Mesenchymal stem cell (in vitro differentiated cells and primary cell): ENCODE results near the gene NEGR1.
A peak's percentile ranks its signal among the peaks of the same experiment; 100 is the strongest.

Experiments used
- DNase-seq: peaks from one replicate; pipeline ENCODE4 v3.0.0-alpha.2; 2013
- H2AFZ ChIP-seq: one replicate; pipeline ENCODE4 v1.6.1; 2013; ENCODE audit warnings: low read depth, mild to moderate bottlenecking, control low read depth, inconsistent platforms, low read length, moderate library complexity
- H2AK5ac ChIP-seq: 2 replicates; pipeline ENCODE4 v1.6.1; 2013; ENCODE audit warnings: low read length, moderate library complexity, mild to moderate bottlenecking, inconsistent platforms; ENCODE audit not compliant: severe bottlenecking
- H2BK120ac ChIP-seq: one replicate; pipeline ENCODE4 v1.6.1; 2013; ENCODE audit warnings: low read depth, mild to moderate bottlenecking, inconsistent platforms, low read length, moderate library complexity
- H2BK12ac ChIP-seq, 2 experiments: one replicate each; pipeline ENCODE4 v1.6.1; 2013; ENCODE audit warnings: inconsistent platforms in 2 of 2, low read length in 2 of 2, mild to moderate bottlenecking in 2 of 2, moderate library complexity in 2 of 2, control low read depth in 1 of 2
- H2BK15ac ChIP-seq: one replicate; pipeline ENCODE4 v1.6.1; 2013; ENCODE audit warnings: mild to moderate bottlenecking, low read depth, inconsistent platforms; ENCODE audit not compliant: poor library complexity, severe bottlenecking
- H2BK5ac ChIP-seq: 2 replicates; pipeline ENCODE4 v1.6.1; 2013; ENCODE audit warnings: low read depth, mild to moderate bottlenecking, low read length, control low read depth, inconsistent platforms; ENCODE audit not compliant: poor library complexity, severe bottlenecking
- H3K14ac ChIP-seq, 2 experiments: one replicate each; pipeline ENCODE4 v1.6.1; 2013; ENCODE audit warnings: inconsistent platforms in 2 of 2, low read length in 2 of 2, control low read depth in 1 of 2, mild to moderate bottlenecking in 1 of 2, moderate library complexity in 1 of 2
- H3K18ac ChIP-seq, 2 experiments: one replicate each; pipeline ENCODE4 v1.6.1; 2013; ENCODE audit warnings: inconsistent platforms in 2 of 2, low read length in 2 of 2, control low read depth in 1 of 2, low read depth in 1 of 2, mild to moderate bottlenecking in 1 of 2
- H3K23ac ChIP-seq, 2 experiments: one replicate each; pipeline ENCODE4 v1.6.1; 2013; ENCODE audit warnings: inconsistent platforms in 2 of 2, low read length in 2 of 2, mild to moderate bottlenecking in 2 of 2, moderate library complexity in 2 of 2, control low read depth in 1 of 2
- H3K27ac ChIP-seq: 2 replicates; pipeline ENCODE4 v1.5.1; 2013; ENCODE audit warnings: mild to moderate bottlenecking, moderate library complexity, low read length, control low read depth, inconsistent platforms; ENCODE audit not compliant: poor library complexity, severe bottlenecking
- H3K27me3 ChIP-seq, 2 experiments: 2 replicates each; pipeline versions ENCODE4 v1.6.1 to v1.7.0; 2013; ENCODE audit warnings: low read length in 2 of 2, mild to moderate bottlenecking in 2 of 2, moderate library complexity in 2 of 2, control low read depth in 1 of 2, inconsistent platforms in 1 of 2; ENCODE audit not compliant: control insufficient read depth in 1 of 2, insufficient read depth in 1 of 2
- H3K36me3 ChIP-seq, 2 experiments: 2 replicates each; pipeline versions ENCODE4 v1.6.1 to v1.7.0; 2013; ENCODE audit warnings: low read length in 2 of 2, control low read depth in 1 of 2, inconsistent platforms in 1 of 2, low read depth in 1 of 2, mild to moderate bottlenecking in 1 of 2; ENCODE audit not compliant: insufficient read depth in 2 of 2, control insufficient read depth in 1 of 2
- H3K4ac ChIP-seq, 2 experiments: one replicate each; pipeline ENCODE4 v1.6.1; 2013; ENCODE audit warnings: inconsistent platforms in 2 of 2, low read length in 2 of 2, mild to moderate bottlenecking in 2 of 2, moderate library complexity in 2 of 2, control low read depth in 1 of 2, low read depth in 1 of 2
- H3K4me1 ChIP-seq: 2 replicates; pipeline ENCODE4 v1.6.1; 2013; ENCODE audit warnings: low read depth, low read length, control low read depth; ENCODE audit not compliant: control insufficient read depth, insufficient read depth
- H3K4me2 ChIP-seq: 2 replicates; pipeline ENCODE4 v1.6.1; 2013; ENCODE audit warnings: low read length, mild to moderate bottlenecking, inconsistent platforms; ENCODE audit not compliant: poor library complexity, severe bottlenecking
- H3K4me3 ChIP-seq, 2 experiments: 2 replicates each; pipeline versions ENCODE4 v1.5.1 to v1.7.0; 2013; ENCODE audit warnings: low read length in 2 of 2, mild to moderate bottlenecking in 2 of 2, control low read depth in 1 of 2, low read depth in 1 of 2; ENCODE audit not compliant: insufficient read depth in 1 of 2
- H3K79me1 ChIP-seq: replicated peaks from 2 replicates; pipeline ENCODE4 v1.6.1; 2013; ENCODE audit warnings: mild to moderate bottlenecking, control low read depth, low read length, inconsistent platforms; ENCODE audit not compliant: poor library complexity, severe bottlenecking
- H3K9ac ChIP-seq: 2 replicates; pipeline ENCODE4 v1.7.0; 2013; ENCODE audit warnings: mild to moderate bottlenecking, low read length, moderate library complexity
- H3K9me3 ChIP-seq: 2 replicates; pipeline ENCODE4 v1.7.0; 2013; ENCODE audit warnings: mild to moderate bottlenecking, low read length; ENCODE audit not compliant: control insufficient read depth
- H4K8ac ChIP-seq: one replicate; pipeline ENCODE4 v1.6.1; 2013; ENCODE audit warnings: inconsistent platforms, mild to moderate bottlenecking, low read length, moderate library complexity
- H4K91ac ChIP-seq: one replicate; pipeline ENCODE4 v1.6.1; 2013; ENCODE audit warnings: mild to moderate bottlenecking, low read length, inconsistent platforms
- WGBS: methylation state at CpG from one replicate; pipeline ENCODE4 v1.1.7; 2013; ENCODE audit warnings: mixed read lengths; 5-methylcytosine and 5-hydroxymethylcytosine counted together

Gene NEGR1

GRCh38 chr1:72010094-72010431 is 272.3 kb downstream of the NEGR1 start:
- Histone ChIP-seq H3K27ac (no peak overlapping the region), H3K4me2 (no peak overlapping the region), H2AFZ (no peak overlapping the region), H3K36me3 (no peaks in the 10 kb centered on the region), H4K91ac (no peak overlapping the region), H3K4me1 (no peaks in the 10 kb centered on the region), H2BK12ac (no peak overlapping the region), H3K79me1 (peaks cover 9% of the 10 kb centered on the region), H3K18ac (no peak overlapping the region), H3K14ac (no peak overlapping the region), H3K27me3 (no peaks in the 10 kb centered on the region), H3K23ac (no peak overlapping the region), H3K9me3 (no peaks in the 10 kb centered on the region), H2AK5ac (no peak overlapping the region), H3K4me3 (no peak overlapping the region), H3K9ac (no peak overlapping the region), H4K8ac (no peak overlapping the region), H2BK15ac (no peak overlapping the region), H2BK120ac (no peak overlapping the region), H2BK5ac (no peak overlapping the region), H3K4ac (no peak overlapping the region)
- WGBS, result 96% methylated on average over 3 of the region's 3 CpGs
- no peak for DNase-seq

DNA sequence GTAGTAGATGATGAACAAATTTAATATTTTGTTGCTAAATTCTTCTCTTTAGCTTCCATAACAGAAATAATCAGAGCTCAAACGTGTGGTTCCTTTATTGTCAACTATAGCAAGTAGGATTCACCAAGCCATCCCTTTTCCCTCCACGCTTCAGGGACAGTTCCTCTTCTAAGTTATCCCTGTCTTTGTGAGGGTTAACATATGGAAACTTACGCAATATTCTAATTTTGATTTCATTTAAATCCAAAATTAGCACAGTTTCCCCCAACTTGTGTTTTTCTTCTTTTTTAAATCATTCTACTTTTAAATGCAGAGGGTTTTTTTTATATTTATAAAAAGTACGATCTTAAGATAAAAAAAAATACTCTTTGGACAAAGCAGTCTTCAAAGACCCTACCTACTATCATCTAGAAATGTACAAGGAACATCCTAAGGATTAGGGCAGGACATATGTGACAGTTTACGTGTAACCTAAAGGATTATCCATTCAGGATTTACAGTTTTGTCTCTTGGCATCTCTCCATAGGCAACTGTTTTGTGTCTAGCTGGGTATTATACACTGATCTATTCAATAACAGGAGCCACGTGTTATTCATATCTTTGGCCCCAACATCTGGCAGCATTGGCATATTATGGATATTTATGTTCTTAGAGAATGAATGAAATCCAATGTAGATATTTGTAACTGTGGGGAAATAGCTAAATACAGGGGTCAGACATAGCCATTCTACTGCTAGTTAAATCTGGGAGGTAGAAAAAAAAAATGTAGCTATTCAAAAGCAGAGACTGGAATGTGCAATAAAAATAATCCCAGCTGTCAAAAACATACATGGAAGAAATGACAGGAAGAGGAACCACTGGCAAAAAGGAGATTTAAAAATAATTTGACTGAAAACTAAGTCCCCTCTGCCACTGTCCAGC is 272.9 kb downstream of the NEGR1 start:
- Histone ChIP-seq H2AFZ (no peak overlapping the region), H2BK5ac (no peak overlapping the region), H3K79me1 (peaks cover 9% of the 10 kb centered on the region), H4K91ac (no peak overlapping the region), H3K4me1 (no peaks in the 10 kb centered on the region), H3K4me3 (no peak overlapping the region), H3K36me3 (no peaks in the 10 kb centered on the region), H3K4me2 (no peak overlapping the region), H3K27me3 (no peaks in the 10 kb centered on the region), H3K4ac (no peak overlapping the region), H2BK12ac (no peak overlapping the region), H3K9ac (no peak overlapping the region), H3K23ac (no peak overlapping the region), H3K14ac (no peak overlapping the region), H4K8ac (no peak overlapping the region), H3K9me3 (no peaks in the 10 kb centered on the region), H3K27ac (no peak overlapping the region), H2BK120ac (no peak overlapping the region), H3K18ac (no peak overlapping the region), H2BK15ac (no peak overlapping the region), H2AK5ac (no peak overlapping the region)
- 93% methylated on average over 4 of the region's 6 CpGs for WGBS
- DNase-seq, result no peak

DNA sequence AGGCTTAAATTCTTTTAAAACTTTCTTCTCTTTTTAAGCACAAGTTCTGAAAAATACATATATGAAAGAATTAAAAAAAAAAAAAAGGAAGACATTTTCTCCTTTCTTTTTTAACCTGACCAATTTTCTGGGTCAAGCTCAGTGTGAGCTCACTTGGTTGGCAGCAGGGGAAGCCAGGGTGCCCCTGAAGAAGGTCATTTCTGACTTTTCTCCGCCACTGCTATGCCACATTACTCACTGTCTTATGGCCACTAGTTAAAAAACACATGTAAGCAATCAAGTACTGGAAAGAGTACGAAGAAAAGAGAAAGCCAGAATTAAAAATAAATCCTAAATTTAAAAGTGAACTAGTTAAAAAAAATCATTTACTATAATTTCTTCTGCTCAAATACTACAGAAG is 275.0 kb downstream of the NEGR1 start:
- Histone ChIP-seq H3K36me3 (no peaks in the 10 kb centered on the region), H3K18ac (no peak overlapping the region), H3K4me3 (no peak overlapping the region), H2AFZ (no peak overlapping the region), H3K14ac (no peak overlapping the region), H3K4ac (no peak overlapping the region), H3K23ac (no peak overlapping the region), H3K4me2 (no peak overlapping the region), H4K91ac (no peak overlapping the region), H2AK5ac (no peak overlapping the region), H2BK120ac (no peak overlapping the region), H3K4me1 (no peaks in the 10 kb centered on the region), H3K27ac (no peak overlapping the region), H2BK5ac (no peak overlapping the region), H2BK12ac (no peak overlapping the region), H3K27me3 (no peaks in the 10 kb centered on the region), H2BK15ac (no peak overlapping the region), H3K79me1 (peaks cover 9% of the 10 kb centered on the region), H3K9ac (peak overlapping the region; percentile 64), H3K9me3 (no peaks in the 10 kb centered on the region), H4K8ac (no peak overlapping the region)
- no CpG with 5 or more reads among the region's 2 CpGs for WGBS
- no peak for DNase-seq

- no peak overlapping the region for H2AK5ac ChIP-seq
- H3K23ac ChIP-seq, result no peak overlapping the region
- no peak overlapping the region for H4K8ac ChIP-seq
- no peak overlapping the region for H3K4me2 ChIP-seq
- no peak overlapping the region for H3K27ac ChIP-seq
- peaks cover 7% of the 10 kb centered on the region for H3K79me1 ChIP-seq
- no peak overlapping the region for H2BK5ac ChIP-seq
- H3K4ac ChIP-seq, result no peak overlapping the region
- WGBS, result 33% methylated on average over 1 of the region's 1 CpG
- H3K9me3 ChIP-seq, result no peaks in the 10 kb centered on the region
- no peak overlapping the region for H2AFZ ChIP-seq
- no peaks in the 10 kb centered on the region for H3K27me3 ChIP-seq
- H2BK12ac ChIP-seq, result no peak overlapping the region
- no peak overlapping the region for H3K9ac ChIP-seq
- H3K4me3 ChIP-seq, result no peak overlapping the region
- H3K18ac ChIP-seq, result no peak overlapping the region
- H2BK15ac ChIP-seq, result no peak overlapping the region
- H3K4me1 ChIP-seq, result no peaks in the 10 kb centered on the region
- no peaks in the 10 kb centered on the region for H3K36me3 ChIP-seq
- no peak overlapping the region for H3K14ac ChIP-seq
- no peak overlapping the region for H2BK120ac ChIP-seq
- DNase-seq, result no peak
- no peak overlapping the region for H4K91ac ChIP-seq
Measured at GRCh38 chr1:72006092-72006491, 276.2 kb downstream of the NEGR1 start.
